Stimulated activated CD8-positive, alpha-beta memory T cell treated with anti-CD3 and anti-CD28 coated beads, Interleukin-7, amount 100 ng/mL, for 24 hours (primary cell): Measurements from ENCODE around the gene SREK1.
"Not testable (repeated sequence)": the region's sequence is repeated elsewhere in the genome, so short reads cannot be mapped to it uniquely, and the experiment has no call there.

Source experiments
- DNase-seq: peaks from one replicate; pipeline ENCODE4 v3.0.0-alpha.2; 2020; ENCODE audit warnings: low read depth

SREK1 gene, protein sequence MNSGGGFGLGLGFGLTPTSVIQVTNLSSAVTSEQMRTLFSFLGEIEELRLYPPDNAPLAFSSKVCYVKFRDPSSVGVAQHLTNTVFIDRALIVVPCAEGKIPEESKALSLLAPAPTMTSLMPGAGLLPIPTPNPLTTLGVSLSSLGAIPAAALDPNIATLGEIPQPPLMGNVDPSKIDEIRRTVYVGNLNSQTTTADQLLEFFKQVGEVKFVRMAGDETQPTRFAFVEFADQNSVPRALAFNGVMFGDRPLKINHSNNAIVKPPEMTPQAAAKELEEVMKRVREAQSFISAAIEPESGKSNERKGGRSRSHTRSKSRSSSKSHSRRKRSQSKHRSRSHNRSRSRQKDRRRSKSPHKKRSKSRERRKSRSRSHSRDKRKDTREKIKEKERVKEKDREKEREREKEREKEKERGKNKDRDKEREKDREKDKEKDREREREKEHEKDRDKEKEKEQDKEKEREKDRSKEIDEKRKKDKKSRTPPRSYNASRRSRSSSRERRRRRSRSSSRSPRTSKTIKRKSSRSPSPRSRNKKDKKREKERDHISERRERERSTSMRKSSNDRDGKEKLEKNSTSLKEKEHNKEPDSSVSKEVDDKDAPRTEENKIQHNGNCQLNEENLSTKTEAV

DNA sequence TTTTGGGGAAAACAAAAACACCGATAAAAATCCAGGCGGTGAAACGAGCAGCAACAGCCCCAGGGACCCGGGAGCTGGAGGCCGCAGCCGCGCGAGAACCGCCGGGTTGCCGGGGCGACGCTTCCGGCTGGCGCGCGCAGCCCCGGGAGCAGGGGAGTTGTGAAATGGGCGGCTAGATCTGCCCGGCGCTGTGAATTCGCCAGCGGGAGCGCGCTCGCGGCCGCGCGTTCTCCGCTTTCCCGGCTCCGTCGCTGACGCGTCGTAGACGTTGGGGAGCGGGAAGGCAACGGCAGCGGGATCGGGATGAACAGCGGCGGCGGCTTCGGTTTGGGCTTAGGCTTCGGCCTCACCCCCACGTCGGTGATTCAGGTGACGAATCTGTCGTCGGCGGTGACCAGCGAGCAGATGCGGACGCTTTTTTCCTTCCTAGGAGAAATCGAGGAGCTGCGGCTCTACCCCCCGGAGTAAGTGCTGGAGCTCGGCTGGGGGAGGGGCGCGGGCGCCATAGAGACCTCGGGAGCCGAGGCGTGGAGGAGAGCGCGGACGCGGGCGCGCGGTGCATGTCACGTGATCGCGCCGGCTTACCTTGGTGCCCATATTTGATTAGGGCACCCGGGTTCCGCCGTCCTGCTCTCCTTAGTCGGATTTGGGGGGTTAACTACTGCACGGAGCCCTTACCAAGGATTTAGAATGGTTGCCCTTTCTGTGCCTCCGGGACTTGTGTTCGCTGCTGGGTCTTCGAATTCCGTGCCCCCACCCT lies at the start of gene SREK1:
SREK1 (plus strand) TSS at position 227 of the 760 bp plus-strand sequence; CDS start at position 304, 77 bp downstream.
- DNase-seq = peak; percentile 84

GRCh38 chr5:66100851-66101250 lies 43.2 kb upstream of the SREK1 start:
- no peak for DNase-seq

- DNase-seq = no peak
Measured at GRCh38 chr5:66113160-66113559, 30.9 kb upstream of the SREK1 start.

DNA sequence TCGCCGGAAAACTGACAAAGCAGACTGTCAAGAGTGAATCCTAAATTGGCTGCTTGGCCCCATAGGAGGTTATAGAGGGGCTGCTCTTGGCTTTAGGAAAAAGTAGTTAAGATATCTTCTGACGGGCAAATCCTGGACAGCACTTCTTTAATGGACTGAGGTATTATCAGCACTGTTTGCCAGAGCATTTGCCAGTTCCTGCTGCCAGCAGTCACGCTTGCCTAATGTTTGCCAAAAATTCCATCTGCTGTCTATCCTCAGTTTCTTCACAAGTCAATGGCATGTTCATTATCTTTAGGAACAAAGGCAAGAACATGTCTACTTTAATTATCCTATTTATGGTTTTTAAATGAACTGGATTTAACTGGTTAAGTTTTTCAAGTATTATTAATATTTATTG lies 25.8 kb upstream of the SREK1 start:
- DNase-seq = no peak

DNA sequence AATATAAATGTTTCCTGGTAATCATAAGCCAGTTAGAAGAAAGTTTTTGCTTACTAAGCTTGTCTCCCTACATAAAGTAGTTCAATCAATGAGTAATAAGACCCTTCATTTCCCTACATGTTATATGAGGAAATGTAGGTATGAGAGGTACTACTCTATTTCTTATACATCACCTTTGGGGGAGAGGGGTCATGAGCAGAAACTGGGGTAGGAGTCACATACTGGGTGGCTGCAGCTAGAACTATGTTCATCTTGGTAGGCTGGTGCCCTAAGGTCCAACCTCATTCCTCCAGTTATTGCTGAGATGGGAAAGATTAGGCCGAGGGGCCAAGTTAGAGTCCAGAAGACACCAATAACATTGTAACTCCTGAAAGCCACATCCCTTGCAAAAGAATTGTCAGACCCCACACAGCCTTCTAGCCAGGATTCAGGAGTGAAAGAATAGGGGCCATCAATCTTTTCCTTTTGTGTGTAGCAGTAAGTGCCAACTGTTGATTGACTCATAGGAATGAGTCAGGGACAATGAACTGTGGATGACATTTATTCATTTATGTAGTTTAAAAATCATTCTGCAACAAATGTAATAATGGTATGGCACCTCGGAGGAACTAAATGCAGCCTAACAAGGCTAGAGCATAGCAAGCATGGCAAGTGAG lies 21.6 kb upstream of the SREK1 start:
- DNase-seq = no peak

- no peak for DNase-seq
Measured at GRCh38 chr5:66129144-66129543, 15.0 kb upstream of the SREK1 start.

- DNase-seq = no peak
Measured at GRCh38 chr5:66130493-66130892, 13.6 kb upstream of the SREK1 start.

DNA sequence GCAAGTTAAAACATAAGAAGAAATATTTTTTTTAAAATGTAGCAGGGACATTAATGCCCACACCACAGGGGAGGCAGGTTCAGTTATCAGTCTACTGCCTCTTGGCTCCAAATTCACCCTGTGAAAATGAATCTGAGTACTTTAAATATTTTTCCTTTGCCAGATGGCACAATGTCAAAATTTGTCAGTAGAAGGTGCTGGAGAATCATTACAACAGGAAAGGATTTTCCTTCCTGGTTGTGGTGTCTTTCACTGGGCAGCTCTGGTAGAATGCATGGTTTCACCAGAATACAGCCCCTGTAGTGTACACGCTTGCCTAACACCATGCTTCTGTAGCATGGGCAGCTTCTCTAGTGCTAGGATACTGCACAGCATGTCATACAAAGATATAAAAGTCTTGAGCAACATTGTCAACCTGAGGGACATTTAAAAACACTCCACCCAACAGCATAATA lies 9.7 kb upstream of the SREK1 start:
- no peak for DNase-seq

- no peak for DNase-seq
Measured at GRCh38 chr5:66136053-66136452, 8.0 kb upstream of the SREK1 start.

DNA sequence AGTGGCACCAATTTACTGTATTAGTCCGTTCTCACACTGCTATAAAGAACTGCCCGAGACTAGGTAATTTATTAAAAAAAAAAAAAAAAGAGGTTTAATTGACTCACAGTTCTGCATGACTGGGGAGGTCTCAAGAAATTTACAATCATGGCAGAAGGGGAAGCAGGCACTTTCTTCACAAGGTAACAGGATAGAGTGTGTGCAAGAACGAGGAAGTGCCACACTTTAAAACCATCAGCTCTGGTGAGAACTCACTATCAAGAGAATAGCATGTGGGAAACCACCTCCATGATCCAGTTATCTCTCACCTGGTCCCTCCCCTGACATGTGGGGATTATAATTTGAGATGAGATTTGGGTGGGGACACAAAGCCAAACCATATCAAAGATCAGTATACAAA lies 7.2 kb upstream of the SREK1 start:
- not testable (repeated sequence) for DNase-seq

- no peak for DNase-seq
Measured at GRCh38 chr5:66138637-66139317, 5.3 kb upstream of the SREK1 start.

DNA sequence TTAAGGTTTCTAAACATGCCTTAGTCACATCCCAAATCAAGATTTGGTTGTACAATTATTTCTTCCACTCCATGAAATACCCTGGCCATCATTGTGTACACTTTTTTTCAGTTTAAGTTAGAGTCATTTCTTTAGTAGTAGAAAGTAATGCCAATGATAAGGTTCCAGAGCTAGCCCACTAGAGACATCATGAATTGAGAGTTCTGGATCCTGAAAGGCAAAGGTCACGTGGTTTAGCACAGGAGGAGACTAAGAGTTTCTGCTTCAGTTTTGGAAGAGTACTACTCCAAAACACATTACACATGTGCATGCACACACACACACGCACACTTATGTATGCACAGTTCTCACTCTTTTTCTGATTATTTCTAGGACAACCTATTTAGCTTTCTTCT lies 4.8 kb upstream of the SREK1 start:
- no peak for DNase-seq

GRCh38 chr5:66142417-66142816 lies 1.7 kb upstream of the SREK1 start:
- DNase-seq = no peak

GRCh38 chr5:66143473-66144073 lies 527 bp upstream of the SREK1 start:
- no peak for DNase-seq

DNA sequence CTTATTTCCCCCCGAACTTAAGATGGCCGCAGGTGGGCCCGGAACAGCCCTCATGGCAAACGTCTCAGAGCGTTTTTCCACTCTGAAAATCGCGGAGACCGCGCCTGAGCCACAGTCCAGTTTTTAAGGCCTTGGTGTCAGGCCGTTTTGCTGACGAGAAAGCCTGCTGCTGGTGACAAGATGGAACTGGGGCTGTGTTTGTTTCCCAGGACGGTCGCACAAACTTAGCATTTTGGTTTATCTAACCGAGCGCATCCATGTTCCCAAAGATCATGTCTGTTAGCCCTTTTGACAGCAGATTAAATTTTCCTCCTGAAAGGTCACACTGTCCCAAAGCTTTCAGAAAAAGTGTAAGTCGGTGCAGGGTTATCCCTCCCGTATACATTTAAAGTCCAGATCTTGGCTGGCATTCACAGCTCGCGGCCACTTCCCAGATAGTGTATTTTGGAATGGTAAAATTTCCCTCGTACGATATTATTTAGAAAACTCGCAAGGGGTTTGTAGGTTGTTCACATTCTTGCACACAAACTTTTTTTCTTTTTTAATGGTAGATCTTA lies 812 bp downstream of the SREK1 start:
- peak; percentile 48 for DNase-seq

DNA sequence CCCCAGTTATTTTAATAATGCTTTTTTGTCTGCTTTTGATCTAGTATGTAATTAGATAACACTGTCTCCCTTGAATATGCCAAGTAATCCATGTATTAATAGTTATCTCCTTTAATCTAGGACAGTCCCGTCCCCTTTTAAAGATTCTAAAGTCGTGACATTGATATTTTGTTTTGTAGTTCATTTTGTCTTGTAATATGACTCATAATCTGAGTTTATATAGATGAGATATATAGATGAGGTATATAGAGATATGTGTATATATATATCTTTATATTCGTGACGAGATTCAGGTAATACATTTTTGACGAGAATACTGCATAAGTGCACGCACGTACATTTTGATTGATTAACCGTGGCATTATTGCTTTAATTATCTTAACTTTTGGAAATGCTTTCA lies 1.6 kb downstream of the SREK1 start:
- no peak for DNase-seq

DNA sequence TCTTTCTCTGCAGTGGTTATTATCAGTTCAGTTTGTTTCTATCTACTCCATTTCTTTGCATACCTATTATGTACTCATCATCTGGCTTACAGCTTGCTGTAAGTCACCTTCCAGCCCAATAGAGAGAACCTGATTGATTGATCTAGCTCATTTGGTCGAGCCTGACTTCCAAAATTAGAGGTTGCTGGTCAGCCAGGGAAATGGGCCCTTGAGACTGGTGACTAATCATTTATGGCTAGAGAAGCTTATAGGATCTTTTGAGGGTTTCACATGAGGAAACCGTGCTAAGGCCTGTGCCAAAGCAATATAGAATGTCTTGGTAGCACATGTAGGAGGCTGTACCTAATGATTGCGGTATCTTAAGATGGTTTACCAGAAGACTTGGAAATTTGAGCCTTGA lies 5.8 kb downstream of the SREK1 start:
- no peak for DNase-seq

DNA sequence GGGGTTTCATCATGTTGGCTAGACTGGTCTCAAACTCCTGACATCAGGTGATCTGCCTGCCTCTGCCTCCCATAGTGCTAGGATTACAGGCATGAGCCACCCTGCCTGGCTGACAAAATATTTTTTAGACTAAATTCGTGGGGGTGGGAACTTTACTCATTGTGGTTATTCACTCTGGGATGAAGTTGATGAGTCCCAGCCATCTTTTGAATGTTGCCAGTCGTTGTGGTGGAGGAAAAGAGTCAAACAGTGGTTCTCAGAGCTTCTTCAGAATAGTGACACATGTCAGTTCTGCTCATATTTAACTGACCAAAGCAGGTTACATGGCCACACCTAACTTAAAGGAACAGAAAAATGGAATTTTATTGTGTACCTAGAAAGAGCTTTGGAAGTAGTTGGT lies 6.9 kb downstream of the SREK1 start:
- DNase-seq = no peak

DNA sequence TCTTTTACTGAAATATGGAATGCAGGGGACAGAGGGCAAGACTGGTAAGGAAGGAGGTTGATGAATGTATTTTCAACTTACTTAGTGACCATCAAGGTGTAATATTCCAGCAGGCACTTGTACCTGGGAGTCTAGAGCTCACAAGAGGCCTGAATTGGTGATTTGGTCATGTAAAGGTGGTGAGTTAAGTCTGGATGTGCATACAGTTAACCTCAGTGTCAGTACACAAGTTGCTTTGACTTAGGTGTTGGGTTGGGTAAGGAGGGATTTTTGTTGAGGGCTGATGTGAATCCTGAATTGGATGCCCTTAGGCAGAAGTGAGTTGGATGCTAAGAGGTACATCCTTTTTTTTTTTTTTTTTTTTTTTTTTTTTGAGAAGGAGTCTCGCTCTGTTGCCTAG lies 7.4 kb downstream of the SREK1 start:
- DNase-seq = no peak

DNA sequence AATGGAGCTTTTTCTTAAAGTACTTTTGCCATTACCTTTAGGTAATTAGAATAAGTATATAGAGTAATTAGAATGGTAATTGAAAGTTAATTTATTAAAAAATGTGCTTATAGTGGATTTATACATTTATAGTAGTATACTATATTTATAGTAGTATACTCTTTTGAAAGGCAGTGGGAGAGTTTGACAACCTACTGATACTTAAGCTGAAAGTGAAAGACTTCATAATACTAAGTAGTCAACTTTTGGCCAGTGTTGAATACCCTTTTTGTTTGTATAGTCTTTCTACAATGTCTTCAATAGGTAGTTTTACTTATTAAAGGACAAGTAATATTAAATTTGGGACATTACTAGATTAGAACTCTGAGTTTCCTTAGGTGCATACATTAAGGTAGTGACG lies 12.9 kb downstream of the SREK1 start:
- no peak for DNase-seq

GRCh38 chr5:66161356-66161755 lies 17.3 kb downstream of the SREK1 start:
- no peak for DNase-seq
